Effector memory CD4-positive, alpha-beta T cell (primary cell): ENCODE results near the gene PTPN6.

Experiments
- DNase-seq, 3 donors: peaks; one replicate each; pipeline ENCODE4 v3.0.0-alpha.2; 2020
- H3K27ac ChIP-seq: 2 replicates; pipeline ENCODE4 v1.7.0; 2013; ENCODE audit warnings: mild to moderate bottlenecking, low read length, moderate library complexity; ENCODE audit not compliant: insufficient read depth, poor library complexity, severe bottlenecking
- H3K27me3 ChIP-seq: replicated peaks from 2 replicates; pipeline ENCODE4 v1.7.0; 2013; ENCODE audit warnings: mild to moderate bottlenecking, low read length; ENCODE audit not compliant: insufficient read depth, control insufficient read depth, poor library complexity, severe bottlenecking
- H3K36me3 ChIP-seq: 2 replicates; pipeline ENCODE4 v1.7.0; 2013; ENCODE audit warnings: mild to moderate bottlenecking, low read length, moderate library complexity; ENCODE audit not compliant: control insufficient read depth, insufficient read depth
- H3K4me1 ChIP-seq: 2 replicates; pipeline ENCODE4 v1.7.0; 2013; ENCODE audit warnings: low read length, mild to moderate bottlenecking; ENCODE audit not compliant: control insufficient read depth, insufficient read depth, poor library complexity, severe bottlenecking
- H3K4me3 ChIP-seq: 2 replicates; pipeline ENCODE4 v1.7.0; 2013; ENCODE audit warnings: low read length, low read depth, mild to moderate bottlenecking; ENCODE audit not compliant: insufficient read depth, poor library complexity, severe bottlenecking
- H3K9me3 ChIP-seq: 2 replicates; pipeline ENCODE4 v1.7.0; 2013; ENCODE audit warnings: mild to moderate bottlenecking, low read length, moderate library complexity; ENCODE audit not compliant: control insufficient read depth

PTPN6 gene

GRCh38 chr12:6957151-6957701 is 6.1 kb downstream of the PTPN6 start:
- H3K36me3 ChIP-seq, result peaks cover 41% of the 10 kb centered on the region
- H3K4me1 ChIP-seq, result peaks cover 92% of the 10 kb centered on the region
- no peak for DNase-seq
- H3K9me3 ChIP-seq, result no peaks in the 10 kb centered on the region
- no peaks in the 10 kb centered on the region for H3K27me3 ChIP-seq
- H3K4me3 ChIP-seq, result no peak overlapping the region
- H3K27ac ChIP-seq, result peak overlapping the region; percentile 96

GRCh38 chr12:6957741-6958608 is 6.8 kb downstream of the PTPN6 start:
- Histone ChIP-seq H3K27me3 (no peaks in the 10 kb centered on the region), H3K4me1 (peaks cover 96% of the 10 kb centered on the region), H3K4me3 (peak overlapping the region; percentile 24), H3K27ac (peak overlapping the region; percentile 96), H3K9me3 (no peaks in the 10 kb centered on the region), H3K36me3 (peaks cover 41% of the 10 kb centered on the region)
- DNase-seq, result no peak

GRCh38 chr12:6958609-6959057 is 7.5 kb downstream of the PTPN6 start:
- Histone ChIP-seq H3K4me3 (peak overlapping the region; percentile 24), H3K9me3 (no peaks in the 10 kb centered on the region), H3K27me3 (no peaks in the 10 kb centered on the region), H3K4me1 (peaks cover 89% of the 10 kb centered on the region), H3K27ac (peak overlapping the region; percentile 96), H3K36me3 (peaks cover 41% of the 10 kb centered on the region)
- no peak for DNase-seq

GRCh38 chr12:6959058-6959804 is 8.1 kb downstream of the PTPN6 start:
- peak; percentile 70 to 73 (median 72) for DNase-seq
- Histone ChIP-seq H3K9me3 (no peaks in the 10 kb centered on the region), H3K4me1 (peaks cover 86% of the 10 kb centered on the region), H3K27ac (peak overlapping the region; percentile 96), H3K27me3 (no peaks in the 10 kb centered on the region), H3K36me3 (peaks cover 41% of the 10 kb centered on the region), H3K4me3 (peak overlapping the region; percentile 46)

GRCh38 chr12:6959805-6960592 is 8.8 kb downstream of the PTPN6 start:
- peak overlapping the region; percentile 46 for H3K4me3 ChIP-seq
- DNase-seq, result no peak
- no peaks in the 10 kb centered on the region for H3K27me3 ChIP-seq
- H3K27ac ChIP-seq, result peak overlapping the region; percentile 96
- no peaks in the 10 kb centered on the region for H3K9me3 ChIP-seq
- peaks cover 86% of the 10 kb centered on the region for H3K4me1 ChIP-seq
- H3K36me3 ChIP-seq, result peaks cover 39% of the 10 kb centered on the region

- Histone ChIP-seq H3K4me3 (peak overlapping the region; percentile 12), H3K27me3 (no peaks in the 10 kb centered on the region), H3K36me3 (peaks cover 38% of the 10 kb centered on the region), H3K27ac (peak overlapping the region; percentile 96), H3K4me1 (peaks cover 82% of the 10 kb centered on the region), H3K9me3 (no peaks in the 10 kb centered on the region)
- DNase-seq, result no peak
Measured at GRCh38 chr12:6960593-6961277, 9.6 kb downstream of the PTPN6 start.

GRCh38 chr12:6961278-6961694 is 10.1 kb downstream of the PTPN6 start:
- Histone ChIP-seq H3K27ac (peak overlapping the region; percentile 96), H3K36me3 (peaks cover 38% of the 10 kb centered on the region), H3K4me3 (peak overlapping the region; percentile 12), H3K27me3 (no peaks in the 10 kb centered on the region), H3K9me3 (no peaks in the 10 kb centered on the region), H3K4me1 (peaks cover 76% of the 10 kb centered on the region)
- DNase-seq, result peak; percentile 88 to 89 (median 89)

GRCh38 chr12:6961695-6962284 is 10.6 kb downstream of the PTPN6 start:
- DNase-seq, result peak in 1 of 3 donors; percentile 53
- Histone ChIP-seq H3K9me3 (no peaks in the 10 kb centered on the region), H3K27ac (peak overlapping the region; percentile 96), H3K4me3 (no peak overlapping the region), H3K27me3 (no peaks in the 10 kb centered on the region), H3K4me1 (peaks cover 71% of the 10 kb centered on the region), H3K36me3 (peaks cover 38% of the 10 kb centered on the region)
